Upper lobe of right lung (tissue), 1 donor: ENCODE data around the gene CORO6. TPM values are rescaled to one million over a fixed set of nuclear protein-coding genes. Genes with fewer than 3 reads are reported as not detected.
"Not testable (repeated sequence)": the region's sequence is repeated elsewhere in the genome, so short reads cannot be mapped to it uniquely, and the experiment has no call there.

ENCODE experiments used
- ATAC-seq: fragments of 200-7000 bp; cut with Tn5 transposase; one replicate; pipeline ENCODE4 v1.9.1; 2020; ENCODE audit warnings: mild to moderate bottlenecking, moderate library complexity
- DNase-seq: peaks from one replicate; pipeline ENCODE4 v3.0.0-alpha.2; 2020
- H3K27ac ChIP-seq: fragments of 200-600 bp; one replicate; pipeline ENCODE4 v1.8.0; 2022
- H3K27me3 ChIP-seq: fragments of 200-600 bp; one replicate; pipeline ENCODE4 v1.8.0; 2022; ENCODE audit warnings: mild to moderate bottlenecking
- H3K36me3 ChIP-seq: fragments of 200-600 bp; one replicate; pipeline ENCODE4 v1.8.0; 2022
- H3K4me1 ChIP-seq: fragments of 200-600 bp; one replicate; pipeline ENCODE4 v1.8.0; 2022
- H3K4me3 ChIP-seq: fragments of 200-600 bp; one replicate; pipeline ENCODE4 v1.8.0; 2022; ENCODE audit warnings: mild to moderate bottlenecking
- H3K9me3 ChIP-seq: fragments of 200-600 bp; one replicate; pipeline ENCODE4 v1.8.0; 2022
- intact Hi-C: fragments of 100-400 bp; cut with DNase I; formaldehyde crosslinking; loops from one replicate; pipeline ENCODE4 v1.11.0; 2022
- total RNA-seq: library from RNA; stranded (reverse); fragmentation: NEBNext Ultra II Directional; extraction: Animal tissue kit (Norgen Biotek cat#: 25700); gene quantifications from one replicate; pipeline ENCODE4 v1.2.1, GENCODE V29; 2021
- TF ChIP-seq, protein P1 (sequence below): fragments of 200-600 bp; IDR thresholded peaks from one replicate; pipeline ENCODE4 v1.8.0; 2022; ENCODE audit warnings: antibody characterized with exemption
- donor health status: DM: no; HTN: yes; CAD: no; lungs with severe emphysema.

Gene CORO6
- total RNA-seq, 1 donor from 2014 or later: 7.7 TPM

DNA sequence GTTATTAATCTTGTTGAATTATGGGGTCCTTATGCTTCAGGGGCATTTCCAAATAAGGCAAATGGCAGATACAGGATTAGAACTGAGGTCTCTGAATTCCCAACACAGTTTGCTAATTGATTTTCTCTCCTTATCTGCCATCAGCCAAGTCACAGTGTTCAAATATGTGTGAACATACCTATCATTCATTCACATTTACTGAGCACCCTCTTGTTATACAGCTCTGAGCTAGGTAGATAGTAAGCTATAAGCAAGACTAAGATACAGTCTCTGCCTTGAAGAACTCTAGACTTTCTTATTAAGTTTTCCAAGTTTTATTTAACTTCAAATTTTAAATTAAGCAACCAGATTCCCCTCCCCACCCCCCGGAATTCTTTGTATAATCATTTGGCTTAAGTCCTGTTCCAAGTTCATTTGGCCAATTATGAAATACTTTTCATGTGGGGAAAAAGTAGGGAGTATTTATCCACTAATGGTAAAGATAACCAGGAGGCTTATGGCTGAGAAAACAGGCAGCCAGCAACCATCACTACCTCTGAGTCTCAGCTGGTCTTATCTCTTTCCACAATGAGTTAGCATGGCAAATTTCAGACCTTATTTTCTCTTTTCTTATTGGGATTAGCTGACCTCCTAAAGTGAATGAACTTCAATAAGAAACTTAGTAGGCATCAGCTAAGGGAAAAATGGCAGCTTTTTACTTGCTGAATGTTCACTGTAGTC, 31.4 kb upstream of the CORO6 start:
- DNase-seq (no peak), ATAC-seq (no peak)
- peaks cover 64% of the 10 kb centered on the region for H3K36me3 ChIP-seq
- no peaks in the 10 kb centered on the region for H3K27me3 ChIP-seq
- H3K27ac ChIP-seq: peak overlapping the region; percentile 30
- no peaks in the 10 kb centered on the region for H3K4me1 ChIP-seq
- no peaks in the 10 kb centered on the region for H3K9me3 ChIP-seq
- TF ChIP-seq, protein P1, sequence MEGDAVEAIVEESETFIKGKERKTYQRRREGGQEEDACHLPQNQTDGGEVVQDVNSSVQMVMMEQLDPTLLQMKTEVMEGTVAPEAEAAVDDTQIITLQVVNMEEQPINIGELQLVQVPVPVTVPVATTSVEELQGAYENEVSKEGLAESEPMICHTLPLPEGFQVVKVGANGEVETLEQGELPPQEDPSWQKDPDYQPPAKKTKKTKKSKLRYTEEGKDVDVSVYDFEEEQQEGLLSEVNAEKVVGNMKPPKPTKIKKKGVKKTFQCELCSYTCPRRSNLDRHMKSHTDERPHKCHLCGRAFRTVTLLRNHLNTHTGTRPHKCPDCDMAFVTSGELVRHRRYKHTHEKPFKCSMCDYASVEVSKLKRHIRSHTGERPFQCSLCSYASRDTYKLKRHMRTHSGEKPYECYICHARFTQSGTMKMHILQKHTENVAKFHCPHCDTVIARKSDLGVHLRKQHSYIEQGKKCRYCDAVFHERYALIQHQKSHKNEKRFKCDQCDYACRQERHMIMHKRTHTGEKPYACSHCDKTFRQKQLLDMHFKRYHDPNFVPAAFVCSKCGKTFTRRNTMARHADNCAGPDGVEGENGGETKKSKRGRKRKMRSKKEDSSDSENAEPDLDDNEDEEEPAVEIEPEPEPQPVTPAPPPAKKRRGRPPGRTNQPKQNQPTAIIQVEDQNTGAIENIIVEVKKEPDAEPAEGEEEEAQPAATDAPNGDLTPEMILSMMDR: no peak
- H3K4me3 ChIP-seq: no peak overlapping the region
- intact Hi-C loops: no loop called here

DNA sequence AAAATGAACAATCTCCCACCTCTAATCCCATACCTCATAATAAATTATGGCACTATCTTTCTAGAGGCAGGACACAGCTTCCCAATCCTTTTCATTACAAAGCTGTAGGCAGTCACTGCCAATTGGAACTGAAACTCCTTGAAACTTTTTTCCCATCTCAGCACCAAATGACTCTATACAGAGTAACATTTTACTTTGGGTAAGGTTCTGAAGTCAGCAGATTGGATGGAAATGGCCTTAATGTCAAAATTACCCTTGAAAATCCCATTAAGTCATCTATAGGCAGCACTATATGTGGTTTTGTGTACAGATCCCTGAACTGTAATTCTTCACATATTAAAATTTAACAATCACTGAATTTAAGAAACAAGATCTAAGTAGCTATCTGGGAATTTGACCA, 30.3 kb upstream of the CORO6 start:
- intact Hi-C loops: no loop called here
- DNase-seq: no peak
- no peak for ATAC-seq
- Histone ChIP-seq H3K36me3 (peaks cover 68% of the 10 kb centered on the region), H3K27ac (no peak overlapping the region), H3K27me3 (no peaks in the 10 kb centered on the region), H3K9me3 (no peaks in the 10 kb centered on the region), H3K4me1 (no peaks in the 10 kb centered on the region), H3K4me3 (no peak overlapping the region)
- TF ChIP-seq, protein P1: no peak

DNA sequence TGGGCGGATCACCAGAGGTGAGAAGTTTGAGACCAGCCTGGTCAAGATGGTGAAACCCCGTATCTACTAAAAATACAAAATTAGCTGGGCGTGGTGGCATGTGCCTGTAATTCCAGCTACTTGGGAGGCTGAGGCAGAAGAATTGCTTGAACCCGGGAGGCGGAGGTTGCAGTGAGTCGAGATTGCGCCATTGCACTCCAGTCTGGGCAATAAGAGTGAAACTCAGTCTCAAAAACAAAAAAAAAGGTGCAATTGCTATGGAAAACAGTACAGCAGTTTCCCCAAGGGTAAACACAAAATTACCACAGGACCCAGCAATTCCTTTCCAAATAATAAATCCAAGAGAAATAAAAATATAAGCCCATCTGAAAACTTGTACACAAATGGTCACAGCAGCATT, 29.2 kb upstream of the CORO6 start:
- H3K27me3 ChIP-seq, H3K4me3 ChIP-seq, DNase-seq, ATAC-seq, H3K9me3 ChIP-seq, H3K4me1 ChIP-seq, intact Hi-C loops: not testable (repeated sequence)
- Histone ChIP-seq H3K36me3 (peaks cover 68% of the 10 kb centered on the region), H3K27ac (peak overlapping the region; percentile 1)

DNA sequence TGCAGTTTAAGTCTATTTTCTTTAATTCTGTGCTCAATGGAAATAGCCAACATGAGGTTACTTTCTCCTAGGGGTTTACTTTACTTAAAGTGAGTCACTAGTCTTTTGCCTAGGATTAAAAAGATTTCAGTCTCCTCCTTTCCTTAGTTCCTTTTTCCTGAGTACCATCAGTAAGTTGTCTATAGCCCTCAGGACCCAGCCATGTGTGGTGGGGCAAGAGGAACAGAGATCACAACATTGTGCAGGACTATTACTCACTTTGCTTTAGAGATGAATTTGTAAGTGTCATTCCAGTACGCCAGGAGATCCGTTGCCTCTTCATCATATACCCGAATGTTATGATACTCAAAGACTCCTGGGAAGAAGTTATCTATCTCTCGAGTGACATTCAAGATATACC, 27.7 kb upstream of the CORO6 start:
- H3K36me3 ChIP-seq: peaks cover 60% of the 10 kb centered on the region
- no peaks in the 10 kb centered on the region for H3K9me3 ChIP-seq
- H3K4me3 ChIP-seq: no peak overlapping the region
- H3K27me3 ChIP-seq: no peaks in the 10 kb centered on the region
- peaks cover 8% of the 10 kb centered on the region for H3K4me1 ChIP-seq
- intact Hi-C loops: no loop called here
- peak; percentile 70 for ATAC-seq
- DNase-seq: no peak
- TF ChIP-seq, protein P1: no peak
- H3K27ac ChIP-seq: peak overlapping the region; percentile 7

DNA sequence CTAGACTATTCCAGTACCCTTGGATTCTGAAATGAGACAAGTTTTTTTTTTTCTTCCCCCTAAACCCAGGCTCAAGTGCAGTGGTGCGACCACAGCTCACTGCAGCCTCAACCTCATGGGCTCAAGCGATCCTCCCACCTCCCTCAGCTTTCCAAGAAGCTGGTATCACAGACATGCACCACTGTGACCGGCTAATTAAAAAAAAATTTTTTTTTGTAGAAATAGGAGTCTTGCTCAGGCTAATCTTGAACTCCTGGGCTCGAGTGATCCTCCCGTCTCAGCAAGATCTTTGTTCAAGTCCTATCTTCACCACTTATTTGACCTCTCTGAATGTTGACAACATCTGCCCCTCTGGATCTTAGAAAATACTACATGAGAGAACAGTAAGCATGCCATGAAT, 26.6 kb upstream of the CORO6 start:
- intact Hi-C loops: no loop called here

DNA sequence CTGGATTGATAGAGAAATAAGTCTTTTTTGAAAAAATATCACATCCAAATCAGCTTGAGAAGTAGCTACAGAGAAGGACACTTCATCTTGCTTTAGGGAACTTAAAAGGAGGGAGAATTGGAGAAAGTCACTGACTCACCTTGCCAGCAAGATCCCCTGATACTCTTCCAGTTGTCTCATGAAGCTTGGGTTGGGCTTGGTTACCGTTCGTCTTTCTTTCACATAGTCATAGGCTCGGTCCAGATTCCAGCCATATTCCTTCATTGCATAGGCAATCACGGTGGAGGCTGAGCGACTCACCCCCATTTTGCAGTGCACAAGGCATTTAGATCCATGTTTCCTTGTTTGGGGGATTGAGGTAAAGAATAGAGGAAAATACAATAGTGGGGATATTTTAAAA, 25.3 kb upstream of the CORO6 start:
- Histone ChIP-seq H3K4me3 (no peak overlapping the region), H3K4me1 (peaks cover 32% of the 10 kb centered on the region), H3K9me3 (no peaks in the 10 kb centered on the region), H3K36me3 (peaks cover 49% of the 10 kb centered on the region), H3K27ac (no peak overlapping the region), H3K27me3 (no peaks in the 10 kb centered on the region)
- DNase-seq: no peak
- intact Hi-C loops: no loop called here
- TF ChIP-seq, protein P1: no peak
- ATAC-seq: no peak

More for the DNA sequence above, 26.6 kb upstream of the CORO6 start:
- TF ChIP-seq, protein P1: no peak
- H3K4me1 ChIP-seq: peaks cover 19% of the 10 kb centered on the region
- H3K27me3 ChIP-seq: no peaks in the 10 kb centered on the region
- no peak overlapping the region for H3K4me3 ChIP-seq
- no peaks in the 10 kb centered on the region for H3K9me3 ChIP-seq
- peaks cover 50% of the 10 kb centered on the region for H3K36me3 ChIP-seq
- DNase-seq (no peak), ATAC-seq (no peak)
- peak overlapping the region; percentile 7 for H3K27ac ChIP-seq
